HCT116 (cell line): ENCODE results near the gene CAMK2N2. TPM values are rescaled to one million over a fixed set of nuclear protein-coding genes. Genes with fewer than 3 reads are reported as not detected.

Experiments
- ATAC-seq: fragments of 200-7000 bp; cut with Tn5 transposase; 2 replicates; pipeline ENCODE4 v1.9.1; 2020; ENCODE audit warnings: mild to moderate bottlenecking, moderate library complexity
- BruUV-seq: library from RNA; stranded (reverse); fragments of 400-500 nt; replicated peaks from 2 replicates; lab custom pipeline; 2021; lab: Mats Ljungman, UMichigan
- CTCF ChIA-PET: fragments of 300-600 bp; sonication (Branson Sonifier 250); formaldehyde crosslinking; loops from one replicate; lab custom pipeline; 2021; ENCODE audit warnings: antibody characterized with exemption; lab: Charles Lee
- POLR2A ChIA-PET: fragments of 300-600, 350-600 bp; sonication (Branson Sonifier 250); formaldehyde crosslinking; loops from one replicate; lab custom pipeline; 2021; ENCODE audit warnings: antibody characterized with exemption; lab: Charles Lee
- RAD21 ChIA-PET, 2 experiments: fragments of 300-600 bp; sonication (Branson Sonifier 250); formaldehyde crosslinking; loops; one replicate each; lab custom pipeline; 2023; ENCODE audit warnings: low total read pairs in 2 of 2; ENCODE audit not compliant: uncharacterized antibody in 2 of 2, unreplicated experiment in 2 of 2, low non-redundant PET in 1 of 2; lab: Charles Lee
- DNase-seq: peaks from one replicate; pipeline ENCODE4 v3.0.0-alpha.2; 2010; ENCODE audit warnings: low read depth, low spot score
- H2AFZ ChIP-seq: fragments of 200-600 bp; shearing (Covaris generic), sonication (generic); 2 replicates; pipeline ENCODE4 v1.6.1; 2017; ENCODE audit warnings: low read depth, mixed run types, mixed read lengths, antibody characterized with exemption, low read length; ENCODE audit not compliant: poor library complexity, severe bottlenecking
- H3K27ac ChIP-seq: 2 replicates; pipeline ENCODE4 v1.5.1; 2012; ENCODE audit warnings: low read depth, low read length
- H3K27me3 ChIP-seq: fragments of 200-600 bp; sonication (generic); 2 replicates; pipeline ENCODE4 v1.6.1; 2016; ENCODE audit warnings: mixed run types, low read length, mixed read lengths; ENCODE audit not compliant: insufficient read depth
- H3K36me3 ChIP-seq, 2 experiments: fragments of 200-500 bp in 1 of 2; fragments of 200-600 bp in 1 of 2; sonication (Bioruptor generic) in 1 of 2; sonication (generic) in 1 of 2; 2 replicates each; pipeline versions ENCODE4 v1.5.1 to v1.6.1; 2014 to 2016; ENCODE audit warnings: low read length in 2 of 2, inconsistent platforms in 1 of 2, mixed read lengths in 1 of 2, mixed run types in 1 of 2; ENCODE audit not compliant: insufficient read depth in 2 of 2, control insufficient read depth in 1 of 2
- H3K4me1 ChIP-seq, 2 experiments: fragments of 200-600 bp in 1 of 2; sonication (generic) in 1 of 2; 2 replicates each; pipeline versions ENCODE4 v1.5.1 to v1.6.1; 2012 to 2017; ENCODE audit warnings: low read length in 2 of 2, inconsistent platforms in 1 of 2, mild to moderate bottlenecking in 1 of 2, mixed read lengths in 1 of 2, mixed run types in 1 of 2, moderate library complexity in 1 of 2; ENCODE audit not compliant: insufficient read depth in 2 of 2, control insufficient read depth in 1 of 2
- H3K4me2 ChIP-seq: fragments of 200-600 bp; sonication (generic); 2 replicates; pipeline ENCODE4 v1.6.1; 2017; ENCODE audit warnings: mixed run types, low read length, mixed read lengths
- H3K4me3 ChIP-seq, 2 experiments: fragments of 200-600 bp in 1 of 2; sonication (generic) in 1 of 2; replicated peaks in 1 of 2; 2 replicates each; pipeline ENCODE4 v1.5.1; 2011 to 2016; ENCODE audit warnings: low read length in 2 of 2, control low read depth in 1 of 2, low read depth in 1 of 2, mild to moderate bottlenecking in 1 of 2, mixed read lengths in 1 of 2, mixed run types in 1 of 2
- H3K79me2 ChIP-seq: fragments of 200-600 bp; sonication (generic); 2 replicates; pipeline ENCODE4 v1.6.1; 2017; ENCODE audit warnings: mild to moderate bottlenecking, mixed run types, low read length, moderate library complexity, mixed read lengths; ENCODE audit not compliant: insufficient read depth
- H3K9ac ChIP-seq: fragments of 200-600 bp; sonication (generic); 2 replicates; pipeline ENCODE4 v1.6.1; 2016; ENCODE audit warnings: low read length, mixed read lengths
- H3K9me2 ChIP-seq: fragments of 200-600 bp; sonication (generic), shearing (Covaris generic); 2 replicates; pipeline ENCODE4 v1.6.1; 2017; ENCODE audit warnings: mixed run types, mild to moderate bottlenecking, moderate library complexity; ENCODE audit not compliant: insufficient read depth
- H3K9me3 ChIP-seq, 2 experiments: fragments of 200-500 bp in 1 of 2; fragments of 200-600 bp in 1 of 2; sonication (Bioruptor generic) in 1 of 2; sonication (generic) in 1 of 2; 2 replicates each; pipeline ENCODE4 v1.6.1; 2014 to 2017; ENCODE audit warnings: low read length in 2 of 2, mixed read lengths in 2 of 2, inconsistent platforms in 1 of 2, low read depth in 1 of 2, mild to moderate bottlenecking in 1 of 2, mixed run types in 1 of 2, moderate library complexity in 1 of 2; ENCODE audit not compliant: control insufficient read depth in 1 of 2, insufficient read depth in 1 of 2
- H4K20me1 ChIP-seq: fragments of 200-600 bp; sonication (generic), shearing (Covaris generic); 2 replicates; pipeline ENCODE4 v1.6.1; 2017; ENCODE audit warnings: mixed run types, mild to moderate bottlenecking, moderate library complexity; ENCODE audit not compliant: insufficient read depth
- CTCF ChIP-seq, 3 experiments: fragments of 200-600 bp in 1 of 3; sonication (generic) in 1 of 3; IDR thresholded peaks in 2 of 3; conservative IDR thresholded peaks in 1 of 3; 2 replicates each; pipeline ENCODE4 v1.5.1; 2012 to 2017; ENCODE audit warnings: low read depth in 2 of 3, low read length in 2 of 3, antibody characterized with exemption in 1 of 3, borderline replicate concordance in 1 of 3, control low read depth in 1 of 3, mild to moderate bottlenecking in 1 of 3, mixed read lengths in 1 of 3, mixed run types in 1 of 3, moderate library complexity in 1 of 3; ENCODE audit not compliant: insufficient read depth in 1 of 3
- EGR1 ChIP-seq: IDR thresholded peaks from 2 replicates; pipeline ENCODE4 v1.6.1; 2012; ENCODE audit warnings: low read depth
- EZH2phosphoT487 ChIP-seq: fragments of 200-600 bp; IDR thresholded peaks from 2 replicates; pipeline ENCODE4 v1.6.1; 2018; ENCODE audit warnings: antibody characterized with exemption, borderline replicate concordance
- FOSL1 ChIP-seq: IDR thresholded peaks from 2 replicates; pipeline ENCODE4 v1.6.1; 2012; ENCODE audit warnings: low read depth
- RAD21 ChIP-seq: IDR thresholded peaks from 2 replicates; pipeline ENCODE4 v1.6.1; 2012; ENCODE audit warnings: low read depth, mild to moderate bottlenecking
- TCF7L2 ChIP-seq: IDR thresholded peaks from 2 replicates; pipeline ENCODE4 v1.7.0; 2011; ENCODE audit warnings: borderline replicate concordance, inconsistent platforms; ENCODE audit not compliant: insufficient read depth, insufficient read length; ENCODE audit errors: extremely low read depth
- YY1 ChIP-seq: IDR thresholded peaks from 2 replicates; pipeline ENCODE4 v1.6.1; 2011; ENCODE audit warnings: low read length, low read depth, moderate library complexity, mild to moderate bottlenecking; ENCODE audit not compliant: insufficient replicate concordance; ENCODE audit errors: extremely low read depth
- ZFX ChIP-seq: fragments of 450-650 bp; IDR thresholded peaks from 2 replicates; pipeline ENCODE4 v1.6.1; 2017
- ZNF274 ChIP-seq: fragments of 200-500 bp; sonication (Bioruptor generic); IDR thresholded peaks from 2 replicates; pipeline ENCODE4 v1.6.1; 2014; ENCODE audit warnings: mild to moderate bottlenecking, low read depth, low read length, inconsistent platforms
- intact Hi-C: fragments of 100-400 bp; cut with micrococcal nuclease; formaldehyde crosslinking; loops from 2 replicates; pipeline ENCODE4 v1.10.0; 2022
- total RNA-seq: library from RNA; stranded (reverse); gene quantifications from one replicate; pipeline ENCODE4 v1.2.1, GENCODE V29; 2021; ENCODE audit not compliant: unreplicated experiment
- TF ChIP-seq, protein P1 (sequence below): IDR thresholded peaks from 2 replicates; pipeline ENCODE4 v1.6.1; 2012; ENCODE audit warnings: low read depth
- TF ChIP-seq, protein P2 (sequence below): IDR thresholded peaks from 2 replicates; pipeline ENCODE4 v1.6.1; 2012

Gene CAMK2N2
- total RNA-seq, 1 experiment from 2014 or later = 5.1 TPM

GRCh38 chr3:184306341-184306972, 45.1 kb upstream of the CAMK2N2 start (continued):
- TF ChIP-seq, protein P1, sequence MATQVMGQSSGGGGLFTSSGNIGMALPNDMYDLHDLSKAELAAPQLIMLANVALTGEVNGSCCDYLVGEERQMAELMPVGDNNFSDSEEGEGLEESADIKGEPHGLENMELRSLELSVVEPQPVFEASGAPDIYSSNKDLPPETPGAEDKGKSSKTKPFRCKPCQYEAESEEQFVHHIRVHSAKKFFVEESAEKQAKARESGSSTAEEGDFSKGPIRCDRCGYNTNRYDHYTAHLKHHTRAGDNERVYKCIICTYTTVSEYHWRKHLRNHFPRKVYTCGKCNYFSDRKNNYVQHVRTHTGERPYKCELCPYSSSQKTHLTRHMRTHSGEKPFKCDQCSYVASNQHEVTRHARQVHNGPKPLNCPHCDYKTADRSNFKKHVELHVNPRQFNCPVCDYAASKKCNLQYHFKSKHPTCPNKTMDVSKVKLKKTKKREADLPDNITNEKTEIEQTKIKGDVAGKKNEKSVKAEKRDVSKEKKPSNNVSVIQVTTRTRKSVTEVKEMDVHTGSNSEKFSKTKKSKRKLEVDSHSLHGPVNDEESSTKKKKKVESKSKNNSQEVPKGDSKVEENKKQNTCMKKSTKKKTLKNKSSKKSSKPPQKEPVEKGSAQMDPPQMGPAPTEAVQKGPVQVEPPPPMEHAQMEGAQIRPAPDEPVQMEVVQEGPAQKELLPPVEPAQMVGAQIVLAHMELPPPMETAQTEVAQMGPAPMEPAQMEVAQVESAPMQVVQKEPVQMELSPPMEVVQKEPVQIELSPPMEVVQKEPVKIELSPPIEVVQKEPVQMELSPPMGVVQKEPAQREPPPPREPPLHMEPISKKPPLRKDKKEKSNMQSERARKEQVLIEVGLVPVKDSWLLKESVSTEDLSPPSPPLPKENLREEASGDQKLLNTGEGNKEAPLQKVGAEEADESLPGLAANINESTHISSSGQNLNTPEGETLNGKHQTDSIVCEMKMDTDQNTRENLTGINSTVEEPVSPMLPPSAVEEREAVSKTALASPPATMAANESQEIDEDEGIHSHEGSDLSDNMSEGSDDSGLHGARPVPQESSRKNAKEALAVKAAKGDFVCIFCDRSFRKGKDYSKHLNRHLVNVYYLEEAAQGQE = no peak
- no peak for TF ChIP-seq TCF7L2
- TF ChIP-seq YY1 = no peak
- TF ChIP-seq EZH2phosphoT487 = no peak

- Histone ChIP-seq H3K27ac (no peak overlapping the region), H3K4me2 (no peak overlapping the region), H4K20me1 (no peaks in the 10 kb centered on the region), H2AFZ (no peak overlapping the region), H3K36me3 (peaks cover 63 to 71% of the 10 kb centered on the region in 2 experiments), H3K9me3 (no peaks in the 10 kb centered on the region), H3K9me2 (no peaks in the 10 kb centered on the region), H3K9ac (no peak overlapping the region), H3K4me1 (no peaks in the 10 kb centered on the region), H3K79me2 (peaks cover 40% of the 10 kb centered on the region), H3K27me3 (no peaks in the 10 kb centered on the region), H3K4me3 (no peak overlapping the region)
- intact Hi-C loops = no loop called here
- no TSS peak for BruUV-seq
- peak; percentile 83 for ATAC-seq
- DNase-seq = no peak
- RAD21 ChIA-PET = interaction anchor here in 1 of 2 experiments (0.7 kb wide), 1 partner anchor 102 kb away, joined by 6 read pairs; no protein-coding TSS in a partner anchor
- TF ChIP-seq RAD21 (peak; percentile 56), CTCF (IDR thresholded peaks at IDR 0.05 in 2 of 3, conservative IDR thresholded peaks at IDR 0.05 in 1 of 3; ENCODE audit: borderline replicate concordance in 1 of 3, insufficient read depth in 1 of 3, low read depth in 2 of 3, low read length in 2 of 3) (peak; percentile 39 to 53 (median 49); a peak in 5 of 6 replicates), ZNF274 (no peak), EGR1 (no peak), ZFX (no peak), FOSL1 (no peak)
- TF ChIP-seq, protein P2, sequence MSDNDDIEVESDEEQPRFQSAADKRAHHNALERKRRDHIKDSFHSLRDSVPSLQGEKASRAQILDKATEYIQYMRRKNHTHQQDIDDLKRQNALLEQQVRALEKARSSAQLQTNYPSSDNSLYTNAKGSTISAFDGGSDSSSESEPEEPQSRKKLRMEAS = no peak
- POLR2A ChIA-PET = no interaction called here
- CTCF ChIA-PET = no interaction called here
Observed at GRCh38 chr3:184305577-184305976, 44.2 kb upstream of the CAMK2N2 start.
